B cell (primary cell): ENCODE data around the gene ST6GALNAC2.

ENCODE experiments used
- EZH2 ChIP-seq: IDR thresholded peaks from 2 replicates; pipeline ENCODE4 v1.6.1; 2012; ENCODE audit warnings: borderline replicate concordance, low read depth, mild to moderate bottlenecking, moderate library complexity, low read length; ENCODE audit not compliant: insufficient read depth, poor library complexity, severe bottlenecking
- TF ChIP-seq, protein P1 (sequence below): fragments of 200-600 bp; IDR thresholded peaks from one replicate; pipeline ENCODE4 v1.8.0; 2022; ENCODE audit warnings: antibody characterized with exemption, mild to moderate bottlenecking

GRCh38 chr17:76553178-76553908 lies 32.3 kb downstream of the ST6GALNAC2 start:
- TF ChIP-seq, protein P1, sequence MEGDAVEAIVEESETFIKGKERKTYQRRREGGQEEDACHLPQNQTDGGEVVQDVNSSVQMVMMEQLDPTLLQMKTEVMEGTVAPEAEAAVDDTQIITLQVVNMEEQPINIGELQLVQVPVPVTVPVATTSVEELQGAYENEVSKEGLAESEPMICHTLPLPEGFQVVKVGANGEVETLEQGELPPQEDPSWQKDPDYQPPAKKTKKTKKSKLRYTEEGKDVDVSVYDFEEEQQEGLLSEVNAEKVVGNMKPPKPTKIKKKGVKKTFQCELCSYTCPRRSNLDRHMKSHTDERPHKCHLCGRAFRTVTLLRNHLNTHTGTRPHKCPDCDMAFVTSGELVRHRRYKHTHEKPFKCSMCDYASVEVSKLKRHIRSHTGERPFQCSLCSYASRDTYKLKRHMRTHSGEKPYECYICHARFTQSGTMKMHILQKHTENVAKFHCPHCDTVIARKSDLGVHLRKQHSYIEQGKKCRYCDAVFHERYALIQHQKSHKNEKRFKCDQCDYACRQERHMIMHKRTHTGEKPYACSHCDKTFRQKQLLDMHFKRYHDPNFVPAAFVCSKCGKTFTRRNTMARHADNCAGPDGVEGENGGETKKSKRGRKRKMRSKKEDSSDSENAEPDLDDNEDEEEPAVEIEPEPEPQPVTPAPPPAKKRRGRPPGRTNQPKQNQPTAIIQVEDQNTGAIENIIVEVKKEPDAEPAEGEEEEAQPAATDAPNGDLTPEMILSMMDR, result no peak
- no peak for TF ChIP-seq EZH2
